Measurements from ENCODE around the gene PECR.

PECR gene

GRCh38 chr2:216119986-216120385 lies 38.4 kb upstream of the PECR start (continued):
- TF ChIP-seq PRDM10 (tag by site-specific recombination; IDR thresholded peaks at IDR 0.05): no peak
- TF ChIP-seq ZNF324 (tag by site-specific recombination; IDR thresholded peaks at IDR 0.05): no peak
- TF ChIP-seq ZNF658 (tag by site-specific recombination; IDR thresholded peaks at IDR 0.05): no peak
- no peak for TF ChIP-seq ZSCAN5A (tag by site-specific recombination; IDR thresholded peaks at IDR 0.05)

GRCh38 chr2:216119146-216119545 lies 37.5 kb upstream of the PECR start:
- H3K4me1 ChIP-seq (ENCODE audit: control insufficient read depth, insufficient read depth, low read length): 0 out of 2 replicates have a peak, but pooled peaks cover 2% of the 10 kb centered on the region
- POLR2A ChIA-PET: interaction anchor here (0.7 kb wide), 1 partner anchor 68 kb away, joined by 3 read pairs; no protein-coding TSS in a partner anchor

GRCh38 chr2:216118474-216118873 lies 36.9 kb upstream of the PECR start:
- no peaks in the 10 kb centered on the region for H3K9me3 ChIP-seq (ENCODE audit: control insufficient read depth, insufficient read depth, low read depth, low read length)
- 0 out of 2 replicates have a peak, but pooled peaks cover 2% of the 10 kb centered on the region for H3K4me1 ChIP-seq (ENCODE audit: control insufficient read depth, insufficient read depth, low read length)
- ChIA-PET POLR2A (interaction anchor here (0.6 kb wide), 1 partner anchor 190 kb away, joined by 3 read pairs; no protein-coding TSS in a partner anchor), CTCF (interaction anchor here (0.7 kb wide), 1 partner anchor 95 kb away, joined by 4 read pairs; no protein-coding TSS in a partner anchor)
- no peak for TF ChIP-seq PATZ1 (tag by site-specific recombination; IDR thresholded peaks at IDR 0.05)
- TF ChIP-seq GFI1B (tag by site-specific recombination; IDR thresholded peaks at IDR 0.05): peak; percentile 61
- H3K4me3 ChIP-seq (ENCODE audit: low read depth, low read length): no peak overlapping the region
- peaks cover 56 to 95% of the 10 kb centered on the region in 2 experiments for H3K36me3 ChIP-seq (ENCODE audit: control insufficient read depth in 2 of 2, insufficient read depth in 1 of 2, low read length in 2 of 2)
- no peak overlapping the region for H3K27ac ChIP-seq (ENCODE audit: extremely low read depth, low read depth, low read length)

More at GRCh38 chr2:216119146-216119545, 37.5 kb upstream of the PECR start:
- H3K4me3 ChIP-seq (ENCODE audit: low read depth, low read length): no peak overlapping the region
- H3K27ac ChIP-seq (ENCODE audit: extremely low read depth, low read depth, low read length): no peak overlapping the region
- CTCF ChIA-PET: interaction anchor here (0.7 kb wide), 1 partner anchor 9 kb away, joined by 3 read pairs; no protein-coding TSS in a partner anchor
- H3K36me3 ChIP-seq (ENCODE audit: control insufficient read depth in 2 of 2, insufficient read depth in 1 of 2, low read length in 2 of 2): peaks cover 62 to 95% of the 10 kb centered on the region in 2 experiments
- no peaks in the 10 kb centered on the region for H3K9me3 ChIP-seq (ENCODE audit: control insufficient read depth, insufficient read depth, low read depth, low read length)
- no peak for TF ChIP-seq ZNF292 (tag by site-specific recombination; IDR thresholded peaks at IDR 0.05; ENCODE audit: borderline replicate concordance, low read depth)
- TF ChIP-seq ZBTB11 (tag by site-specific recombination; conservative IDR thresholded peaks at IDR 0.05; ENCODE audit: low read depth): no peak
- TF ChIP-seq ZNF248 (tag by site-specific recombination; IDR thresholded peaks at IDR 0.05): no peak
- no peak for TF ChIP-seq ZNF510 (tag by site-specific recombination; IDR thresholded peaks at IDR 0.05; ENCODE audit: insufficient replicate concordance)
- no peak for TF ChIP-seq ZNF629 (tag by site-specific recombination; IDR thresholded peaks at IDR 0.05)
